Osteocyte (in vitro differentiated cells): Measurements from ENCODE around the gene CNTNAP2. TPM values are rescaled to one million over a fixed set of nuclear protein-coding genes. Genes with fewer than 3 reads are reported as not detected.

Source experiments
- DNase-seq: peaks from one replicate; pipeline ENCODE4 v3.0.0; 2021; ENCODE audit warnings: mixed read lengths; ENCODE audit not compliant: unreplicated experiment; ENCODE audit errors: extremely low spot score
- H3K27ac Mint-ChIP-seq: one replicate; pipeline ENCODE4 v1.8.0; 2021; ENCODE audit warnings: mild to moderate bottlenecking, mixed read lengths; ENCODE audit not compliant: unreplicated experiment
- H3K27me3 Mint-ChIP-seq: one replicate; pipeline ENCODE4 v1.8.0; 2021; ENCODE audit warnings: mixed read lengths; ENCODE audit not compliant: unreplicated experiment
- H3K36me3 Mint-ChIP-seq: one replicate; pipeline ENCODE4 v1.8.0; 2021; ENCODE audit warnings: mixed read lengths; ENCODE audit not compliant: unreplicated experiment
- H3K4me1 Mint-ChIP-seq: one replicate; pipeline ENCODE4 v1.8.0; 2021; ENCODE audit warnings: mixed read lengths; ENCODE audit not compliant: unreplicated experiment
- H3K4me3 Mint-ChIP-seq: one replicate; pipeline ENCODE4 v1.8.0; 2021; ENCODE audit warnings: mild to moderate bottlenecking, moderate library complexity, mixed read lengths; ENCODE audit not compliant: unreplicated experiment
- H3K9me3 Mint-ChIP-seq: one replicate; pipeline ENCODE4 v1.8.0; 2021; ENCODE audit warnings: mixed read lengths; ENCODE audit not compliant: unreplicated experiment
- total RNA-seq: library from RNA; stranded (reverse); gene quantifications from 2 replicates; pipeline ENCODE4 v1.2.1, GENCODE V29; 2021
- TF ChIP-seq, protein P1 (sequence below): fragments of 200-600 bp; sonication (generic); IDR thresholded peaks from 2 replicates; pipeline ENCODE4 v1.5.0; 2021; ENCODE audit warnings: antibody characterized with exemption, mild to moderate bottlenecking, moderate library complexity

CNTNAP2 gene
- total RNA-seq, 1 donor from 2014 or later, result 1.4 TPM

- no peak overlapping the region for H3K4me3 Mint-ChIP-seq
- H3K36me3 Mint-ChIP-seq, result no peaks in the 10 kb centered on the region
- TF ChIP-seq, protein P1, sequence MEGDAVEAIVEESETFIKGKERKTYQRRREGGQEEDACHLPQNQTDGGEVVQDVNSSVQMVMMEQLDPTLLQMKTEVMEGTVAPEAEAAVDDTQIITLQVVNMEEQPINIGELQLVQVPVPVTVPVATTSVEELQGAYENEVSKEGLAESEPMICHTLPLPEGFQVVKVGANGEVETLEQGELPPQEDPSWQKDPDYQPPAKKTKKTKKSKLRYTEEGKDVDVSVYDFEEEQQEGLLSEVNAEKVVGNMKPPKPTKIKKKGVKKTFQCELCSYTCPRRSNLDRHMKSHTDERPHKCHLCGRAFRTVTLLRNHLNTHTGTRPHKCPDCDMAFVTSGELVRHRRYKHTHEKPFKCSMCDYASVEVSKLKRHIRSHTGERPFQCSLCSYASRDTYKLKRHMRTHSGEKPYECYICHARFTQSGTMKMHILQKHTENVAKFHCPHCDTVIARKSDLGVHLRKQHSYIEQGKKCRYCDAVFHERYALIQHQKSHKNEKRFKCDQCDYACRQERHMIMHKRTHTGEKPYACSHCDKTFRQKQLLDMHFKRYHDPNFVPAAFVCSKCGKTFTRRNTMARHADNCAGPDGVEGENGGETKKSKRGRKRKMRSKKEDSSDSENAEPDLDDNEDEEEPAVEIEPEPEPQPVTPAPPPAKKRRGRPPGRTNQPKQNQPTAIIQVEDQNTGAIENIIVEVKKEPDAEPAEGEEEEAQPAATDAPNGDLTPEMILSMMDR, result no peak
- no peak overlapping the region for H3K27ac Mint-ChIP-seq
- no peaks in the 10 kb centered on the region for H3K9me3 Mint-ChIP-seq
- no peaks in the 10 kb centered on the region for H3K4me1 Mint-ChIP-seq
- H3K27me3 Mint-ChIP-seq, result no peaks in the 10 kb centered on the region
- no peak for DNase-seq
Observed at GRCh38 chr7:147060070-147060469, 943.5 kb downstream of the CNTNAP2 start.

DNA sequence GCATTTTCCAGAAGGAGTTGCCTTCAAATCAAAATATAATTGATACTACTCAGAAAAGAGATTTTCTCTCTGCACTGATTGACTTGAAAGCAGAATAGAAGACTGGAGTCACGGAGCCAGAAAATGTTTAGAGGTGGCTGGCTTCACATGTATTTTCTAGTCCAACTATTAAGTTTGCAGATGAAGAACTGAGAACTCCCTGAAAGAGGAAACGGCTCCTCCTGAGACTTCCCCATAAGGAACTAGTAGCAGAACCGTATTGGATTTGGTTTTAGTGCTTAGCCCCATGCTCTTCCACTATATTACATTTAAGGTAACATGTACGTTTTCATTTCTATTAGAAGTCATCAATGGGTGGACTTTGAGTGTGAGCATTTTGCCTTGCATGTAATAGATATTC lies 946.3 kb downstream of the CNTNAP2 start:
- no peaks in the 10 kb centered on the region for H3K4me1 Mint-ChIP-seq
- H3K27ac Mint-ChIP-seq, result no peak overlapping the region
- H3K4me3 Mint-ChIP-seq, result no peak overlapping the region
- no peaks in the 10 kb centered on the region for H3K36me3 Mint-ChIP-seq
- no peaks in the 10 kb centered on the region for H3K27me3 Mint-ChIP-seq
- no peak for DNase-seq
- TF ChIP-seq, protein P1, result no peak
- H3K9me3 Mint-ChIP-seq, result no peaks in the 10 kb centered on the region

DNA sequence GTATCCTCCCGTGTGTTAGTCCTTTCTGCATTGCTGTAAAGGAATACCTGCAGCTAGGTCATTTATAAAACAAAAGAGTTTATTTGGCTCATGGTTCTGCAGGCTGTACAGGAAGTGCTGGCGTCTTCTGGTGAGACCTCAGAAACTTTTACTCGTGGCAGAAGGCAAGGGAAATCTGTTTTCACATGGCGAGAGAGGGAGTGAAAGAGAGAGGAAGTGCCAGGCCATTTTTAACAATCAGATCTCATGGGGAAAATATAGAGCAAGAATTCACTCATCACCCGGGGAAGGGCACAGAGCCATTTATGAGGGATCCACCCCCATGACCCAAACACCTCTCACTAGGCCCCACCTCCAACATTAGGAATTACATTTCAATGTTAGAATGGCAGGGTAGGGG lies 952.2 kb downstream of the CNTNAP2 start:
- Mint-ChIP-seq H3K4me3 (no peak overlapping the region), H3K36me3 (no peaks in the 10 kb centered on the region), H3K4me1 (peaks cover 8% of the 10 kb centered on the region), H3K27me3 (no peaks in the 10 kb centered on the region), H3K9me3 (peaks cover 7% of the 10 kb centered on the region), H3K27ac (no peak overlapping the region)
- DNase-seq, result no peak
- TF ChIP-seq, protein P1, result no peak

GRCh38 chr7:147069771-147070170 lies 953.2 kb downstream of the CNTNAP2 start:
- Mint-ChIP-seq H3K27me3 (no peaks in the 10 kb centered on the region), H3K4me3 (no peak overlapping the region), H3K36me3 (no peaks in the 10 kb centered on the region), H3K27ac (no peak overlapping the region), H3K9me3 (peaks cover 7% of the 10 kb centered on the region), H3K4me1 (peaks cover 8% of the 10 kb centered on the region)
- TF ChIP-seq, protein P1, result no peak
- DNase-seq, result no peak

- no peaks in the 10 kb centered on the region for H3K27me3 Mint-ChIP-seq
Observed at GRCh38 chr7:147070886-147071285, 954.3 kb downstream of the CNTNAP2 start.

More at GRCh38 chr7:147070886-147071285, 954.3 kb downstream of the CNTNAP2 start:
- TF ChIP-seq, protein P1, result no peak
- Mint-ChIP-seq H3K36me3 (no peaks in the 10 kb centered on the region), H3K4me3 (no peak overlapping the region), H3K9me3 (peaks cover 7% of the 10 kb centered on the region), H3K4me1 (peaks cover 8% of the 10 kb centered on the region), H3K27ac (no peak overlapping the region)
- DNase-seq, result no peak
